ENCODE results near the gene UBP1.

The UBP1 gene

DNA sequence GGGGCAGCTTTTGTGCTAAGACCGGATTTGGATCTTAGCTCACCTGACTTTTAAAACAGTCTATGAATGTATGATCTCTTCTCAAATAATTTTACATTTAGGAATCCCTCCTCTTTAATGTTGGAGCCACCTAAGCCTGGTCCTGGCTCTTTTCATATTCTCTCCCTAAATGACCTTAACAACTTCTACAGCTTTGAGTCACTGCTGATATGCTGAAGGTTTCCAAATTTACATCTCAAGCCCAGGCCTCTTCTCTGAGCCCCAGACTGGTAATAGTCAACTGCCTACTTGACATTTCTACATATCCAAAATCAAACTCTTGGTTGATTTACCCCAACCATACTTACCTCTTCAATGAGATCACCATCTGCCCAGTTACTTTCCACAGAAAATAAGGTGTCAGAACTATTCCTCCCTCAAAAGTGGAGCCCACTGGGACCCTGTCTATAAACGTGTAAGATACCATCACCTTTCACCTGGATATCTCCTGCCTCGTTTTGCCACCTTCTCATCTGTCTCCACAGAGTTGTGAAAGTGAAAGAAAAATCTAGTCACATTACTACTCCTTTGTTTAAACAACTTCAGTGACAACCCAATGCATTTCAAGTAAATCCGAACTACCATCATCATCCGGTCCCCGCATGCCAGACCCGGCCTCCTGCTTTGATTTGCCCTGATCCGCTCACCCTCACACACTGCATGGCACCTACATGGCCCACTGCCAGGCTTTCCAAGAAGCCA lies 48.8 kb downstream of the UBP1 start:
- TF ChIP-seq, protein P1, sequence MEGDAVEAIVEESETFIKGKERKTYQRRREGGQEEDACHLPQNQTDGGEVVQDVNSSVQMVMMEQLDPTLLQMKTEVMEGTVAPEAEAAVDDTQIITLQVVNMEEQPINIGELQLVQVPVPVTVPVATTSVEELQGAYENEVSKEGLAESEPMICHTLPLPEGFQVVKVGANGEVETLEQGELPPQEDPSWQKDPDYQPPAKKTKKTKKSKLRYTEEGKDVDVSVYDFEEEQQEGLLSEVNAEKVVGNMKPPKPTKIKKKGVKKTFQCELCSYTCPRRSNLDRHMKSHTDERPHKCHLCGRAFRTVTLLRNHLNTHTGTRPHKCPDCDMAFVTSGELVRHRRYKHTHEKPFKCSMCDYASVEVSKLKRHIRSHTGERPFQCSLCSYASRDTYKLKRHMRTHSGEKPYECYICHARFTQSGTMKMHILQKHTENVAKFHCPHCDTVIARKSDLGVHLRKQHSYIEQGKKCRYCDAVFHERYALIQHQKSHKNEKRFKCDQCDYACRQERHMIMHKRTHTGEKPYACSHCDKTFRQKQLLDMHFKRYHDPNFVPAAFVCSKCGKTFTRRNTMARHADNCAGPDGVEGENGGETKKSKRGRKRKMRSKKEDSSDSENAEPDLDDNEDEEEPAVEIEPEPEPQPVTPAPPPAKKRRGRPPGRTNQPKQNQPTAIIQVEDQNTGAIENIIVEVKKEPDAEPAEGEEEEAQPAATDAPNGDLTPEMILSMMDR (IDR thresholded peaks at IDR 0.05): no peak
- no peak overlapping the region for H3K4me3 ChIP-seq
- no peak for DNase-seq
- H3K27me3 ChIP-seq: no peaks in the 10 kb centered on the region
- no peaks in the 10 kb centered on the region for H3K9me3 ChIP-seq
- intact Hi-C loops (cut with DNase I; ENCODE audit: low total_unique reads): no loop called here
- peak overlapping the region; percentile 45 to 56 for H3K27ac ChIP-seq
- peaks cover 0 to 35% (median 4%) of the 10 kb centered on the region in 4 donors for H3K4me1 ChIP-seq
- H3K36me3 ChIP-seq: peaks cover 46 to 83% (median 62%) of the 10 kb centered on the region in 3 donors

DNA sequence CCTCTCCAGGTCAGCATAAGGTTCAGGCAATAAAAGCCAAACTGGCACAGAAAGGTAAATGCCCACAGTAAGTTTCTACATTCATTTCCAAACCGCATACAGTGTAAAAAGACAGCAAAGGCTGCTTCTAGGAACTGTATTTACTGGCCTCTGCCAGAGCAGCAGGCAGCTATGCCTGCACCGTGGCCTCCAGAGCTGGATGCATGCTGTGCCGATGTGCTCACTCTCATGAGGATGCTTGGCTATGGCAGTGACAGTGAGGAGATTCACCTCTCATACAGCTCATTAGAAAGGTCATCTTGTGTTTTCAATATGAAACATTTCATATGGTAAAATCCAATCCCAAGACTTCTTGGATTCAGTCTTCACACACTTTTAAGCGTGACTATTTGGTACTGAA lies 50.3 kb downstream of the UBP1 start:
- intact Hi-C loops (cut with DNase I; ENCODE audit: low total_unique reads): no loop called here
- TF ChIP-seq, protein P1 (IDR thresholded peaks at IDR 0.05): no peak
- Histone ChIP-seq H3K27me3 (no peaks in the 10 kb centered on the region), H3K4me3 (no peak overlapping the region), H3K27ac (peak overlapping the region in 1 of 2 donors; percentile 35), H3K4me1 (peaks cover 0 to 35% (median 4%) of the 10 kb centered on the region in 4 donors), H3K36me3 (peaks cover 39 to 83% (median 61%) of the 10 kb centered on the region in 3 donors), H3K9me3 (no peaks in the 10 kb centered on the region)
- DNase-seq: no peak

DNA sequence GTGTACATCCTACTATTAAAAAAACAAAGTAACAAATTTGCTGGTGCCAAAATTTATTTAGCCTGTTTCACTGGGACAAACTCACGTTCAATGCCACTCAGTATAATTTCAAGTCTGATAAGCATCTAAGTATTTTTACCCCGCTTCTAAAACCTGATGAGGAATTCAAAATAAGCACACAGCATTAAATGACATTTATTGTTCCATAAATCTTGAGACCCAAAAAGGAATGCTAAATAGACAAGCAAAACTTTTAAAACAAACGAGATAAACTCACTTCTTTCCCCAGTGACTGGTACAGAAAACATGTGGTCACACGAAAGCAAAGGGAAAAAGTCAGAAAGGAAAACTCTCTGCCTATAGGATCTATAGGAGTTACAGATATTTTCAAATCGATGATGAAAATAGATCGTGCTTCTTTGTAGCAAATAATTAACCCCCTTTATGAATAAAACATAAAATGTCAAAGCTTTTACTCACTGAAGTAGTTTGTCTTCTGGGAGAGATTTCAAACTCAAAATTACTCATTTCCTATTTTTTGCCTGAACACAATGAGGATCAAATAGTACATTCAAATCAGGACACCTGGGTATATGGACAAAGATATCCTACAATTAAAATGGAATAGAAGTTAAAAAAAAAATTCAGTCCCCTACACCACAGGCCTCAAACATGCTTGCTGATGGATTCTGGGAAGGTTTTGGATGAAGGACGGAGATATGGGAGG lies 51.7 kb downstream of the UBP1 start:
- intact Hi-C loops (cut with DNase I; ENCODE audit: low total_unique reads): no loop called here
- Histone ChIP-seq H3K27me3 (no peaks in the 10 kb centered on the region), H3K36me3 (peaks cover 50 to 87% (median 75%) of the 10 kb centered on the region in 3 donors), H3K4me1 (peaks cover 0 to 35% (median 4%) of the 10 kb centered on the region in 4 donors), H3K4me3 (no peak overlapping the region), H3K9me3 (no peaks in the 10 kb centered on the region), H3K27ac (no peak overlapping the region)
- no peak for DNase-seq
- TF ChIP-seq, protein P1 (IDR thresholded peaks at IDR 0.05): no peak

DNA sequence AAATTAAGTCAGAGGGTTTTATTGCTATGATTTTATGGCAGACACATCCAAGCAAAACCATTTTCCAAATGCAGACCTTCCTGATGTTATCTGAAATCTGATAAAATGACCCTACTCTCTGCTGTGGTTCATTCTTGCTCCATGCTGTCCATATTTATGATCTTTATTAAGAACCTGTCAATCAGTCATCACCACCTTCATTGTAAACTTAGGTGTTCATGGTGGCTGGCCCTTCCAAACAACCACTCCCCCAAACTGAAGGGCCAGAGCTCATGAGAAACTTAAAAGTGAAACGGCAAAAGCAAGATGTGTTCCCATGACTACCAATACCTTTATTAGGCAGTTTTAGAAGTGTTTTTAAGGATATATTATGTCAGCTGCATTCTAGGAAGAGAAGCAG lies 53.6 kb downstream of the UBP1 start:
- Histone ChIP-seq H3K4me3 (no peak overlapping the region), H3K9me3 (no peaks in the 10 kb centered on the region), H3K36me3 (peaks cover 41 to 84% (median 77%) of the 10 kb centered on the region in 3 donors), H3K27me3 (no peaks in the 10 kb centered on the region), H3K27ac (no peak overlapping the region), H3K4me1 (peaks cover 0 to 18% (median 0%) of the 10 kb centered on the region in 4 donors)
- no peak for DNase-seq
- intact Hi-C loops (cut with DNase I; ENCODE audit: low total_unique reads): no loop called here
- TF ChIP-seq, protein P1 (IDR thresholded peaks at IDR 0.05): no peak

DNA sequence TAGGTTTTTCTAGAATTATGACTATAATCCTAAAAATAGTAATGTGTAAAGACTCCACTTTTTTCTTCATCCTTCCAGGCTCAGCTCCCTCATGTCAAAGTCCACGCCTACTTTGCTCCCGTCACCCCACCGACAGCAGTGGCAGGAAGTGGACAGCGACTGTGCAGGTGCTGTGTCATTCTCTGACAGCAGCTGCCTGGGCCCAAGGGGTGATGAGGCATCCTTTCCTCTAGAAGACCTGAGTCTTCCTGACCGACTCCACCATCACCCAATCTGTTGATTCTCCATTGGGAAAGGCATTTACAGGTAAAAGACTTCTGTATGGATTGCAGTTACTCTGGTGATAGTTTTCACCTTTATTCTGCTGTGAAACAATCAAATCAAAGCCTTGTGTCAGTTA lies 54.8 kb downstream of the UBP1 start:
- Histone ChIP-seq H3K9me3 (no peaks in the 10 kb centered on the region), H3K27me3 (no peaks in the 10 kb centered on the region), H3K36me3 (peaks cover 37 to 85% (median 79%) of the 10 kb centered on the region in 3 donors), H3K27ac (no peak overlapping the region), H3K4me3 (no peak overlapping the region), H3K4me1 (peaks cover 0 to 7% (median 0%) of the 10 kb centered on the region in 4 donors)
- no peak for DNase-seq
- intact Hi-C loops (cut with DNase I; ENCODE audit: low total_unique reads): no loop called here
- TF ChIP-seq, protein P1 (IDR thresholded peaks at IDR 0.05): no peak
